ENCODE data around the gene ZSWIM6.

- TF ChIP-seq, protein P1, sequence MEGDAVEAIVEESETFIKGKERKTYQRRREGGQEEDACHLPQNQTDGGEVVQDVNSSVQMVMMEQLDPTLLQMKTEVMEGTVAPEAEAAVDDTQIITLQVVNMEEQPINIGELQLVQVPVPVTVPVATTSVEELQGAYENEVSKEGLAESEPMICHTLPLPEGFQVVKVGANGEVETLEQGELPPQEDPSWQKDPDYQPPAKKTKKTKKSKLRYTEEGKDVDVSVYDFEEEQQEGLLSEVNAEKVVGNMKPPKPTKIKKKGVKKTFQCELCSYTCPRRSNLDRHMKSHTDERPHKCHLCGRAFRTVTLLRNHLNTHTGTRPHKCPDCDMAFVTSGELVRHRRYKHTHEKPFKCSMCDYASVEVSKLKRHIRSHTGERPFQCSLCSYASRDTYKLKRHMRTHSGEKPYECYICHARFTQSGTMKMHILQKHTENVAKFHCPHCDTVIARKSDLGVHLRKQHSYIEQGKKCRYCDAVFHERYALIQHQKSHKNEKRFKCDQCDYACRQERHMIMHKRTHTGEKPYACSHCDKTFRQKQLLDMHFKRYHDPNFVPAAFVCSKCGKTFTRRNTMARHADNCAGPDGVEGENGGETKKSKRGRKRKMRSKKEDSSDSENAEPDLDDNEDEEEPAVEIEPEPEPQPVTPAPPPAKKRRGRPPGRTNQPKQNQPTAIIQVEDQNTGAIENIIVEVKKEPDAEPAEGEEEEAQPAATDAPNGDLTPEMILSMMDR (IDR thresholded peaks at IDR 0.05; ENCODE audit: insufficient read depth, low read length, poor library complexity, severe bottlenecking), result no peak
- TF ChIP-seq EZH2phosphoT487 (conservative IDR thresholded peaks at IDR 0.05; ENCODE audit: low read length), result no peak
These were observed 243.5 kb downstream of the ZSWIM6 start for GRCh38 chr5:61575581-61575980.
